HepG2 (cell line): ENCODE results near the gene SLC29A3. TPM values are rescaled to one million over a fixed set of nuclear protein-coding genes. Genes with fewer than 3 reads are reported as not detected.

ENCODE experiments used
- CBX5 ChIP-seq: sonication (generic); formaldehyde crosslinking; IDR thresholded peaks from 2 replicates; pipeline ENCODE4 v1.4.0; 2020; ENCODE audit warnings: missing genetic modification reagents, borderline replicate concordance
- DNMT1 ChIP-seq: sonication (generic); formaldehyde crosslinking; IDR thresholded peaks from 2 replicates; pipeline ENCODE4 v1.5.1; 2020; ENCODE audit warnings: mild to moderate bottlenecking, missing genetic modification reagents
- ELF4 ChIP-seq: sonication (generic); formaldehyde crosslinking; IDR thresholded peaks from 2 replicates; pipeline ENCODE4 v1.5.0; 2020; ENCODE audit warnings: missing genetic modification reagents, mild to moderate bottlenecking, moderate library complexity, borderline replicate concordance
- NR1H2 ChIP-seq: sonication (generic); formaldehyde crosslinking; IDR thresholded peaks from 2 replicates; pipeline ENCODE4 v1.8.1; 2022; ENCODE audit warnings: low read depth, missing genetic modification reagents, borderline replicate concordance
- POLR2AphosphoS2 ChIP-seq: IDR thresholded peaks from 2 replicates; pipeline ENCODE4 v1.6.1; 2011; ENCODE audit warnings: low read depth, low read length, improper control_type of control experiment
- REPIN1 ChIP-seq: sonication (generic); formaldehyde crosslinking; IDR thresholded peaks from 2 replicates; pipeline ENCODE4 v1.8.0; 2022; ENCODE audit warnings: missing genetic modification reagents, low read depth, mild to moderate bottlenecking, borderline replicate concordance
- RNF2 ChIP-seq: fragments of 450-650 bp; conservative IDR thresholded peaks from 2 replicates; pipeline ENCODE4 v1.6.1; 2016; ENCODE audit warnings: low read depth
- SALL1 ChIP-seq: sonication (generic); formaldehyde crosslinking; IDR thresholded peaks from 2 replicates; pipeline ENCODE4 v1.8.0; 2022; ENCODE audit warnings: mild to moderate bottlenecking, missing genetic modification reagents
- ZFAT ChIP-seq: sonication (generic); formaldehyde crosslinking; conservative IDR thresholded peaks from 2 replicates; pipeline ENCODE4 v1.8.1; 2023; ENCODE audit warnings: missing genetic modification reagents, inconsistent platforms
- ZMAT3 ChIP-seq: sonication (generic); formaldehyde crosslinking; conservative IDR thresholded peaks from 2 replicates; pipeline ENCODE4 v1.7.0; 2021; ENCODE audit warnings: missing genetic modification reagents
- ZNF234 ChIP-seq: sonication (generic); formaldehyde crosslinking; conservative IDR thresholded peaks from 2 replicates; pipeline ENCODE4 v1.5.1; 2020; ENCODE audit warnings: mild to moderate bottlenecking, missing genetic modification reagents
- ZNF432 ChIP-seq: sonication (generic); formaldehyde crosslinking; IDR thresholded peaks from 2 replicates; pipeline ENCODE4 v1.5.0; 2020; ENCODE audit warnings: missing genetic modification reagents, mild to moderate bottlenecking, borderline replicate concordance
- ZNF547 ChIP-seq: sonication (generic); formaldehyde crosslinking; IDR thresholded peaks from 2 replicates; pipeline ENCODE4 v1.5.1; 2020; ENCODE audit warnings: mild to moderate bottlenecking, missing genetic modification reagents
- ZNF747 ChIP-seq: sonication (generic); formaldehyde crosslinking; IDR thresholded peaks from 2 replicates; pipeline ENCODE4 v1.8.1; 2023; ENCODE audit warnings: missing genetic modification reagents, mild to moderate bottlenecking, borderline replicate concordance
- ZNF768 ChIP-seq: sonication (generic); formaldehyde crosslinking; IDR thresholded peaks from 2 replicates; pipeline ENCODE4 v1.4.0; 2020; ENCODE audit warnings: missing genetic modification reagents
- polyA plus RNA-seq, 8 experiments: library from polyadenylated mRNA; depleted of rRNA in 3 of 8; stranded (reverse) in 7 of 8; unstranded in 1 of 8; fragments of >200 nt; fragmentation: Illumina TruSeq in 4 of 8; extraction: Trizol in 4 of 8; gene quantifications; 2 replicates each; pipeline versions ENCODE4 v1.2.1 to v1.2.3, GENCODE V29; 2011 to 2016; ENCODE audit warnings: low read depth in 4 of 8, missing spikeins in 1 of 8, mixed read lengths in 1 of 8; ENCODE audit not compliant: insufficient read depth in 1 of 8
- total RNA-seq, 5 experiments: library from RNA; depleted of rRNA; stranded (reverse); fragments of >200 nt; fragmentation: Illumina TruSeq; extraction: Trizol; gene quantifications; 2 replicates each; pipeline ENCODE4 v1.2.3, GENCODE V29; 2016; ENCODE audit warnings: low read depth in 1 of 5
- TF ChIP-seq, protein P1 (sequence below): sonication (generic); formaldehyde crosslinking; IDR thresholded peaks from 2 replicates; pipeline ENCODE4 v1.4.0; 2020; ENCODE audit warnings: missing genetic modification reagents, mild to moderate bottlenecking, borderline replicate concordance
- TF ChIP-seq, protein P2 (sequence below): IDR thresholded peaks from 2 replicates; pipeline ENCODE4 v1.6.1; 2016; ENCODE audit warnings: mild to moderate bottlenecking
- TF ChIP-seq, protein P3 (sequence below): sonication (generic); formaldehyde crosslinking; conservative IDR thresholded peaks from 2 replicates; pipeline ENCODE4 v1.8.1; 2023; ENCODE audit warnings: missing genetic modification reagents
- TF ChIP-seq, protein P4 (sequence below): sonication (generic); formaldehyde crosslinking; IDR thresholded peaks from 2 replicates; pipeline ENCODE4 v1.8.0; 2022; ENCODE audit warnings: missing genetic modification reagents, low read depth, mild to moderate bottlenecking, borderline replicate concordance
- TF ChIP-seq, protein P5 (sequence below): sonication (generic); formaldehyde crosslinking; IDR thresholded peaks from 2 replicates; pipeline ENCODE4 v1.5.0; 2020; ENCODE audit warnings: mild to moderate bottlenecking, missing genetic modification reagents

Gene SLC29A3
- total and polyA plus RNA-seq, 2 of the 13 experiments (the other 11 are each of a cell fraction or from before 2014, with no cell fraction given) = 8.6 to 11.8 TPM

DNA sequence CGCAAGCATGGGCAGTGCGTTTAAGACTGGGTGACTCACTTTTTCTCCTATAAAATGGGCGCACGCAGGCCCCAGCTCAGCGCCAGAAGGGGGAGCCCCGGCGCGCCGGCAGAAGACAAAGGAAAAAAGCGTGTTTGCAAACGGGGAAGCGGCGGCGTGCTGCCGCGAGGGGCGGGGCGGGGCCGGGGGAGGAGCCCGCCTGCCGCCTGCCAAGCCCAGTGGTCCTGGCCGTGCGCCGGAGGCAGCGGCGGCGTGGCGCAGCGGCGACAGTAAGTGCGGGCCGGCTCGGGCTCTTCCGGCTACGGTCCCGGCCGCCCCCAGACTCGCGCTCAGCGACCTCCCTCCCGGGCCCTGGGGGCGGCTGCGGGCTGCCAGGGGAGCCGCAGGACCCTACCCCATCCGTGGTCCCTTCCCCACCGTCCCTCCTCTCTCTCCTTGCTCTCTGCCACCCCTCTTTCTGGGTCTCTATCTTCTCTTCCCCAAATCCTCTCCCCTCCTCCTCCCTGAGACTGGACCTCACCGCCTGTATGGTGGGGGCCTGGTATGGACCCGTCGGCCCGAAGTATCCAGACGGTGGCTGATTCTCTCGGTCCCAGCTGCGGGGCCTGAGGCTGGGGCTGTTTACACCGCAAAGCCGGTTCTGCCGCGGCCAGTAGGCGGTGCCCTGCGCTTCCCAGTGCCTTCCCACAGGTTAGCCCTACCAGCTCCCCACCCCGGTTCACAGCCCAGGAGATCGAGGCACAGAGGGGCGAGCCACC lies at the start of gene SLC29A3 (continued):
- TF ChIP-seq ZNF747 (CRISPR knock-in tag) (peak; percentile 21; the same call in 1 of the 2 replicates), DNMT1 (CRISPR knock-in tag) (no peak), ZNF432 (CRISPR knock-in tag) (no peak), RNF2 (no peak), CBX5 (no peak; the same call in 1 of the 2 replicates), ELF4 (CRISPR knock-in tag) (no peak), NR1H2 (no peak), ZNF768 (peak; percentile 78), POLR2AphosphoS2 (no peak), SALL1 (CRISPR knock-in tag) (peak; percentile 68), ZMAT3 (CRISPR knock-in tag) (peak; percentile 72), ZNF234 (CRISPR knock-in tag) (no peak), ZFAT (no peak), REPIN1 (CRISPR knock-in tag) (no peak), ZNF547 (CRISPR knock-in tag) (no peak; the same call in 1 of the 2 replicates)
- TF ChIP-seq, protein P1, sequence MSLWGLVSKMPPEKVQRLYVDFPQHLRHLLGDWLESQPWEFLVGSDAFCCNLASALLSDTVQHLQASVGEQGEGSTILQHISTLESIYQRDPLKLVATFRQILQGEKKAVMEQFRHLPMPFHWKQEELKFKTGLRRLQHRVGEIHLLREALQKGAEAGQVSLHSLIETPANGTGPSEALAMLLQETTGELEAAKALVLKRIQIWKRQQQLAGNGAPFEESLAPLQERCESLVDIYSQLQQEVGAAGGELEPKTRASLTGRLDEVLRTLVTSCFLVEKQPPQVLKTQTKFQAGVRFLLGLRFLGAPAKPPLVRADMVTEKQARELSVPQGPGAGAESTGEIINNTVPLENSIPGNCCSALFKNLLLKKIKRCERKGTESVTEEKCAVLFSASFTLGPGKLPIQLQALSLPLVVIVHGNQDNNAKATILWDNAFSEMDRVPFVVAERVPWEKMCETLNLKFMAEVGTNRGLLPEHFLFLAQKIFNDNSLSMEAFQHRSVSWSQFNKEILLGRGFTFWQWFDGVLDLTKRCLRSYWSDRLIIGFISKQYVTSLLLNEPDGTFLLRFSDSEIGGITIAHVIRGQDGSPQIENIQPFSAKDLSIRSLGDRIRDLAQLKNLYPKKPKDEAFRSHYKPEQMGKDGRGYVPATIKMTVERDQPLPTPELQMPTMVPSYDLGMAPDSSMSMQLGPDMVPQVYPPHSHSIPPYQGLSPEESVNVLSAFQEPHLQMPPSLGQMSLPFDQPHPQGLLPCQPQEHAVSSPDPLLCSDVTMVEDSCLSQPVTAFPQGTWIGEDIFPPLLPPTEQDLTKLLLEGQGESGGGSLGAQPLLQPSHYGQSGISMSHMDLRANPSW (CRISPR knock-in tag) = no peak
- TF ChIP-seq, protein P2, sequence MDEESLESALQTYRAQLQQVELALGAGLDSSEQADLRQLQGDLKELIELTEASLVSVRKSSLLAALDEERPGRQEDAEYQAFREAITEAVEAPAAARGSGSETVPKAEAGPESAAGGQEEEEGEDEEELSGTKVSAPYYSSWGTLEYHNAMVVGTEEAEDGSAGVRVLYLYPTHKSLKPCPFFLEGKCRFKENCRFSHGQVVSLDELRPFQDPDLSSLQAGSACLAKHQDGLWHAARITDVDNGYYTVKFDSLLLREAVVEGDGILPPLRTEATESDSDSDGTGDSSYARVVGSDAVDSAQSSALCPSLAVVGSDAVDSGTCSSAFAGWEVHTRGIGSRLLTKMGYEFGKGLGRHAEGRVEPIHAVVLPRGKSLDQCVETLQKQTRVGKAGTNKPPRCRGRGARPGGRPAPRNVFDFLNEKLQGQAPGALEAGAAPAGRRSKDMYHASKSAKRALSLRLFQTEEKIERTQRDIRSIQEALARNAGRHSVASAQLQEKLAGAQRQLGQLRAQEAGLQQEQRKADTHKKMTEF (CRISPR knock-in tag) = peak; percentile 65; the same call in 1 of the 2 replicates
- TF ChIP-seq, protein P3, sequence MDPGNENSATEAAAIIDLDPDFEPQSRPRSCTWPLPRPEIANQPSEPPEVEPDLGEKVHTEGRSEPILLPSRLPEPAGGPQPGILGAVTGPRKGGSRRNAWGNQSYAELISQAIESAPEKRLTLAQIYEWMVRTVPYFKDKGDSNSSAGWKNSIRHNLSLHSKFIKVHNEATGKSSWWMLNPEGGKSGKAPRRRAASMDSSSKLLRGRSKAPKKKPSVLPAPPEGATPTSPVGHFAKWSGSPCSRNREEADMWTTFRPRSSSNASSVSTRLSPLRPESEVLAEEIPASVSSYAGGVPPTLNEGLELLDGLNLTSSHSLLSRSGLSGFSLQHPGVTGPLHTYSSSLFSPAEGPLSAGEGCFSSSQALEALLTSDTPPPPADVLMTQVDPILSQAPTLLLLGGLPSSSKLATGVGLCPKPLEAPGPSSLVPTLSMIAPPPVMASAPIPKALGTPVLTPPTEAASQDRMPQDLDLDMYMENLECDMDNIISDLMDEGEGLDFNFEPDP (CRISPR knock-in tag) = no peak
- TF ChIP-seq, protein P4, sequence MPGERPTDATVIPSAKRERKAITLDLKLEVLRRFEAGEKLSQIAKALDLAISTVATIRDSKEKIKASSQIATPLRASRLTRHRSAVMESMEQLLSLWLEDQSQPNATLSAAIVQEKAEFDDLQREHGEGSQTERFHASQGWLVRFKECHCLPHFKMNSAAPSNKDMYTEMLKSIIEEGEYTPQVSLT (CRISPR knock-in tag) = no peak
- TF ChIP-seq, protein P5, sequence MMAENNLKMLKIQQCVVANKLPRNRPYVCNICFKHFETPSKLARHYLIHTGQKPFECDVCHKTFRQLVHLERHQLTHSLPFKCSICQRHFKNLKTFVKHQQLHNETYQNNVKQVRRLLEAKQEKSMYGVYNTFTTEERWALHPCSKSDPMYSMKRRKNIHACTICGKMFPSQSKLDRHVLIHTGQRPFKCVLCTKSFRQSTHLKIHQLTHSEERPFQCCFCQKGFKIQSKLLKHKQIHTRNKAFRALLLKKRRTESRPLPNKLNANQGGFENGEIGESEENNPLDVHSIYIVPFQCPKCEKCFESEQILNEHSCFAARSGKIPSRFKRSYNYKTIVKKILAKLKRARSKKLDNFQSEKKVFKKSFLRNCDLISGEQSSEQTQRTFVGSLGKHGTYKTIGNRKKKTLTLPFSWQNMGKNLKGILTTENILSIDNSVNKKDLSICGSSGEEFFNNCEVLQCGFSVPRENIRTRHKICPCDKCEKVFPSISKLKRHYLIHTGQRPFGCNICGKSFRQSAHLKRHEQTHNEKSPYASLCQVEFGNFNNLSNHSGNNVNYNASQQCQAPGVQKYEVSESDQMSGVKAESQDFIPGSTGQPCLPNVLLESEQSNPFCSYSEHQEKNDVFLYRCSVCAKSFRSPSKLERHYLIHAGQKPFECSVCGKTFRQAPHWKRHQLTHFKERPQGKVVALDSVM (CRISPR knock-in tag) = peak; percentile 37; the same call in 1 of the 2 replicates
